ENCODE results near the gene GGCT. TPM values are rescaled to one million over a fixed set of nuclear protein-coding genes. Genes with fewer than 3 reads are reported as not detected.

GGCT gene
- total RNA-seq (2022; extraction: Qiagen RNA extraction; ENCODE audit: low read depth), result 70.7 to 84.8 TPM (median 74.9 TPM) in 5 replicates

GRCh38 chr7:30504301-30505173, at the start of gene GGCT:
Gene GGCT (minus strand): TSS chr7:30504829. CDS start chr7:30504709, 120 bp downstream.

GRCh38 chr7:30478349-30479201, 26.1 kb downstream of the GGCT start, which contains the start of gene NOD1:
Gene NOD1 (minus strand): TSS chr7:30478784. CDS start chr7:30456921, 21,863 bp downstream.

Other genes with a start within 250 kb of the GGCT start
- 5.2 to 8.3 TPM (median 6.8 TPM) in 5 replicates for gene ZNRF2, start 220.2 kb downstream of the GGCT start, total RNA-seq (2022; extraction: Qiagen RNA extraction; ENCODE audit: low read depth)
- gene NOD1, start 26.0 kb downstream of the GGCT start, total RNA-seq (2022; extraction: Qiagen RNA extraction; ENCODE audit: low read depth), result 4.3 to 7.2 TPM (median 6.1 TPM) in 5 replicates
- gene GARS1, start 90.0 kb upstream of the GGCT start, total RNA-seq (2022; extraction: Qiagen RNA extraction; ENCODE audit: low read depth), result 140 to 158 TPM (median 154 TPM) in 5 replicates
- not detected in 5 replicates for gene CRHR2, start 177.6 kb upstream of the GGCT start, total RNA-seq (2022; extraction: Qiagen RNA extraction; ENCODE audit: low read depth)
- not detected in 5 replicates for gene INMT, start 247.3 kb upstream of the GGCT start, total RNA-seq (2022; extraction: Qiagen RNA extraction; ENCODE audit: low read depth)

Measured in A549 treated with DMSO at 1 μM for 4 hours (cell line).